ENCODE results near the gene IFITM1. TPM values are rescaled to one million over a fixed set of nuclear protein-coding genes. Genes with fewer than 3 reads are reported as not detected.

IFITM1 gene
- total RNA-seq, result 100 to 1,000 TPM; 286 to 306 TPM
- 765 TPM for polyA plus RNA-seq (2013, experiment 1 of 2)
- polyA plus RNA-seq (2013, experiment 2 of 2), result 664 TPM
- 14.6 to 223 (median 32.4) reads per million in 172 experiments for total RNA-seq

- no peak for TF ChIP-seq CTCF (IDR thresholded peaks at IDR 0.05)
- Histone ChIP-seq H3K27ac (ENCODE audit: low read depth in 1 of 2, low read length in 2 of 2) (peak within 1 kb of the TSS; percentile 82 to 93), H3K27me3 (ENCODE audit: control insufficient read depth in 1 of 2, insufficient read depth in 2 of 2, low read length in 2 of 2) (no peaks in the 10 kb centered on the region), H3K4me1 (ENCODE audit: insufficient read depth, low read length) (peaks cover 56% of the 10 kb centered on the region), H3K4me3 (ENCODE audit: low read length) (peak within 1 kb of the TSS; percentile 90), H3K36me3 (ENCODE audit: insufficient read depth, low read length) (peaks cover 15% of the 10 kb centered on the region), H3K9me3 (ENCODE audit: control insufficient read depth in 1 of 2, insufficient read depth in 1 of 2, low read length in 2 of 2) (no peaks in the 10 kb centered on the region)
- Mint-ChIP-seq H3K4me3 (peak within 1 kb of the TSS; percentile 97), H3K27me3 (no peaks in the 10 kb centered on the region), H3K9me3 (no peaks in the 10 kb centered on the region), H3K36me3 (ENCODE audit: low read depth) (peaks cover 61% of the 10 kb centered on the region), H3K27ac (peak within 1 kb of the TSS; percentile 98), H3K4me1 (ENCODE audit: low read depth) (peaks cover 50% of the 10 kb centered on the region)
- ATAC-seq (ENCODE audit: poor library complexity), result peak; percentile 62
- intact Hi-C loops (cut with DNase I, micrococcal nuclease), result loop anchor here (2.0 to 5.0 kb wide), 3 partner anchors 41 to 107 kb away; partner anchors contain the start of genes BET1L (in 1 of the 2) and RIC8A (in 1 of the 2)
- CTCF ChIA-PET, result interaction anchor here (1.1 kb wide), 1 partner anchor 25 kb away, joined by 3 read pairs; no protein-coding TSS in a partner anchor
- peak in 13 of 14 experiments; percentile 40 to 89 (median 70) for DNase-seq
- POLR2A ChIA-PET, result interaction anchor here (1.6 to 4.5 kb wide), 7 partner anchors 9 to 107 kb away, joined by 7 to 56 read pairs (median 30); partner anchors contain the start of genes BET1L, PGGHG, RIC8A and SIGIRR
Observed at GRCh38 chr11:313787-314553, at the start of gene IFITM1. Gene IFITM1, plus strand, starts transcription at chr11:314040. Its CDS starts 131 bp downstream, at chr11:314171.

- Mint-ChIP-seq H3K27ac (peak overlapping the region; percentile 94), H3K4me1 (ENCODE audit: low read depth) (peaks cover 33% of the 10 kb centered on the region), H3K27me3 (no peaks in the 10 kb centered on the region), H3K9me3 (no peaks in the 10 kb centered on the region), H3K36me3 (ENCODE audit: low read depth) (peaks cover 3% of the 10 kb centered on the region), H3K4me3 (peak overlapping the region; percentile 84)
- Histone ChIP-seq H3K4me3 (ENCODE audit: low read length) (no peak overlapping the region), H3K4me1 (ENCODE audit: insufficient read depth, low read length) (peaks cover 34% of the 10 kb centered on the region), H3K36me3 (ENCODE audit: insufficient read depth, low read length) (no peaks in the 10 kb centered on the region), H3K27ac (ENCODE audit: low read depth in 1 of 2, low read length in 2 of 2) (peak overlapping the region in 1 of 2 donors; percentile 46), H3K9me3 (ENCODE audit: control insufficient read depth in 1 of 2, insufficient read depth in 1 of 2, low read length in 2 of 2) (peaks cover 0 to 5% of the 10 kb centered on the region in 2 experiments), H3K27me3 (ENCODE audit: control insufficient read depth in 1 of 2, insufficient read depth in 2 of 2, low read length in 2 of 2) (no peaks in the 10 kb centered on the region)
- intact Hi-C loops (cut with DNase I, micrococcal nuclease), result loop anchor here (1.0 to 5.0 kb wide), 3 partner anchors 29 to 60 kb away; partner anchors contain the start of genes BET1L (in 1 of the 2), IFITM2 (in 1 of the 2) and RIC8A (in 1 of the 2)
- CTCF ChIA-PET, result interaction anchor here (0.6 to 3.9 kb wide), 6 partner anchors 16 to 253 kb away, joined by 3 to 22 read pairs (median 3); no protein-coding TSS in a partner anchor
- no peak for TF ChIP-seq CTCF (IDR thresholded peaks at IDR 0.05)
- DNase-seq, result peak in 2 of 14 experiments; percentile 52 to 72
- POLR2A ChIA-PET, result interaction anchor here (1.0 to 8.2 kb wide), 16 partner anchors 12 to 240 kb away, joined by 3 to 185 read pairs (median 13); partner anchors contain the start of genes BET1L, IFITM2, NLRP6 and PGGHG
- no peak for ATAC-seq (ENCODE audit: poor library complexity)
Observed at GRCh38 chr11:266676-267439, 47.0 kb upstream of the IFITM1 start.
